HEK293 (cell line): ENCODE data around the gene VCL.

Source experiments
- CTCF ChIP-seq: fragments of 450-650 bp; formaldehyde crosslinking; IDR thresholded peaks from 2 replicates; pipeline ENCODE4 v1.5.1; 2016; ENCODE audit warnings: missing biosample characterization, missing genetic modification characterization
- REST ChIP-seq: fragments of 450-650 bp; formaldehyde crosslinking; IDR thresholded peaks from 2 replicates; pipeline ENCODE4 v1.5.1; 2016; ENCODE audit warnings: missing biosample characterization, missing genetic modification characterization
- SCRT2 ChIP-seq: fragments of 450-650 bp; formaldehyde crosslinking; IDR thresholded peaks from 2 replicates; pipeline ENCODE4 v1.5.1; 2016; ENCODE audit warnings: missing biosample characterization, missing genetic modification characterization
- TRIM28 ChIP-seq: IDR thresholded peaks from 2 replicates; pipeline ENCODE4 v1.6.1; 2011; ENCODE audit warnings: low read length, control low read depth, borderline replicate concordance
- ZBTB1 ChIP-seq: fragments of 450-650 bp; formaldehyde crosslinking; IDR thresholded peaks from 2 replicates; pipeline ENCODE4 v1.5.1; 2016; ENCODE audit warnings: missing biosample characterization, missing genetic modification characterization
- ZBTB21 ChIP-seq: fragments of 450-650 bp; formaldehyde crosslinking; IDR thresholded peaks from 2 replicates; pipeline ENCODE4 v1.5.1; 2017; ENCODE audit warnings: missing biosample characterization, missing genetic modification characterization
- ZBTB7A ChIP-seq: fragments of 450-650 bp; formaldehyde crosslinking; IDR thresholded peaks from 2 replicates; pipeline ENCODE4 v1.5.1; 2016; ENCODE audit warnings: low read depth, missing biosample characterization, missing genetic modification characterization
- ZNF174 ChIP-seq: fragments of 450-650 bp; formaldehyde crosslinking; IDR thresholded peaks from 2 replicates; pipeline ENCODE4 v1.5.0; 2017; ENCODE audit warnings: missing biosample characterization, mild to moderate bottlenecking, missing genetic modification characterization
- ZNF18 ChIP-seq: fragments of 450-650 bp; formaldehyde crosslinking; IDR thresholded peaks from 2 replicates; pipeline ENCODE4 v1.5.1; 2016; ENCODE audit warnings: missing biosample characterization, missing genetic modification characterization
- ZNF558 ChIP-seq: fragments of 450-650 bp; formaldehyde crosslinking; IDR thresholded peaks from 2 replicates; pipeline ENCODE4 v1.5.1; 2016; ENCODE audit warnings: missing biosample characterization, missing genetic modification characterization
- ZNF76 ChIP-seq: fragments of 450-650 bp; formaldehyde crosslinking; IDR thresholded peaks from 2 replicates; pipeline ENCODE4; 2016; ENCODE audit warnings: low read depth, missing biosample characterization, missing genetic modification characterization, borderline replicate concordance
- TF ChIP-seq, protein P1 (sequence below): fragments of 450-650 bp; formaldehyde crosslinking; IDR thresholded peaks from 2 replicates; pipeline ENCODE4 v1.5.1; 2016; ENCODE audit warnings: missing biosample characterization, missing genetic modification characterization, low read depth
- TF ChIP-seq, protein P2 (sequence below): fragments of 450-650 bp; formaldehyde crosslinking; IDR thresholded peaks from 2 replicates; pipeline ENCODE4 v1.5.0; 2017; ENCODE audit warnings: missing biosample characterization, missing genetic modification characterization, borderline replicate concordance

DNA sequence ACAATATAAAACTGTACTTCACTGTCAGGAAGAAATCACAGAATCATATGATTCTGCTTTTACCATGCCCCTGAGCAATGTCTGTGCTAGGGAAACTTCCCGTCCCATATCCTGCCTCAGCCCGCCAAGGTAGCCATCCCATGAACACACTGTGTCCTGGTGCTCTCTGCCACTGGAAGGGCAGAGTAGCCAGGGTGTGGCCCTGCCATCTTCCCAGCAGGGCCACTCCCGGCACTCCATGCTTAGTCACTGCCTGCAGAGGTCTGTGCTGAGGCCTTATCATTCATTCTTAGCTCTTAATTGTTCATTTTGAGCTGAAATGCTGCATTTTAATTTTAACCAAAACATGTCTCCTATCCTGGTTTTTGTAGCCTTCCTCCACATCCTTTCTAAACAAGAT, 120.9 kb downstream of the VCL start:
- TF ChIP-seq CTCF (tag by site-specific recombination) (no peak), SCRT2 (tag by site-specific recombination) (no peak), ZNF174 (tag by site-specific recombination) (no peak), REST (no peak), ZNF558 (tag by site-specific recombination) (no peak), ZBTB7A (tag by site-specific recombination) (no peak), ZBTB21 (tag by site-specific recombination) (no peak), ZNF76 (no peak), TRIM28 (no peak), ZNF18 (tag by site-specific recombination) (no peak), ZBTB1 (no peak)
- TF ChIP-seq, protein P1, sequence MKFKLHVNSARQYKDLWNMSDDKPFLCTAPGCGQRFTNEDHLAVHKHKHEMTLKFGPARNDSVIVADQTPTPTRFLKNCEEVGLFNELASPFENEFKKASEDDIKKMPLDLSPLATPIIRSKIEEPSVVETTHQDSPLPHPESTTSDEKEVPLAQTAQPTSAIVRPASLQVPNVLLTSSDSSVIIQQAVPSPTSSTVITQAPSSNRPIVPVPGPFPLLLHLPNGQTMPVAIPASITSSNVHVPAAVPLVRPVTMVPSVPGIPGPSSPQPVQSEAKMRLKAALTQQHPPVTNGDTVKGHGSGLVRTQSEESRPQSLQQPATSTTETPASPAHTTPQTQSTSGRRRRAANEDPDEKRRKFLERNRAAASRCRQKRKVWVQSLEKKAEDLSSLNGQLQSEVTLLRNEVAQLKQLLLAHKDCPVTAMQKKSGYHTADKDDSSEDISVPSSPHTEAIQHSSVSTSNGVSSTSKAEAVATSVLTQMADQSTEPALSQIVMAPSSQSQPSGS (tag by site-specific recombination), result no peak
- TF ChIP-seq, protein P2, sequence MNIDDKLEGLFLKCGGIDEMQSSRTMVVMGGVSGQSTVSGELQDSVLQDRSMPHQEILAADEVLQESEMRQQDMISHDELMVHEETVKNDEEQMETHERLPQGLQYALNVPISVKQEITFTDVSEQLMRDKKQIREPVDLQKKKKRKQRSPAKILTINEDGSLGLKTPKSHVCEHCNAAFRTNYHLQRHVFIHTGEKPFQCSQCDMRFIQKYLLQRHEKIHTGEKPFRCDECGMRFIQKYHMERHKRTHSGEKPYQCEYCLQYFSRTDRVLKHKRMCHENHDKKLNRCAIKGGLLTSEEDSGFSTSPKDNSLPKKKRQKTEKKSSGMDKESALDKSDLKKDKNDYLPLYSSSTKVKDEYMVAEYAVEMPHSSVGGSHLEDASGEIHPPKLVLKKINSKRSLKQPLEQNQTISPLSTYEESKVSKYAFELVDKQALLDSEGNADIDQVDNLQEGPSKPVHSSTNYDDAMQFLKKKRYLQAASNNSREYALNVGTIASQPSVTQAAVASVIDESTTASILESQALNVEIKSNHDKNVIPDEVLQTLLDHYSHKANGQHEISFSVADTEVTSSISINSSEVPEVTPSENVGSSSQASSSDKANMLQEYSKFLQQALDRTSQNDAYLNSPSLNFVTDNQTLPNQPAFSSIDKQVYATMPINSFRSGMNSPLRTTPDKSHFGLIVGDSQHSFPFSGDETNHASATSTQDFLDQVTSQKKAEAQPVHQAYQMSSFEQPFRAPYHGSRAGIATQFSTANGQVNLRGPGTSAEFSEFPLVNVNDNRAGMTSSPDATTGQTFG (tag by site-specific recombination), result no peak
